ENCODE data around the gene PRDM11.

Gene PRDM11

GRCh38 chr11:45152740-45153595 lies 6.5 kb downstream of the PRDM11 start:
- TF ChIP-seq CTCF (conservative IDR thresholded peaks at IDR 0.05; ENCODE audit: low read depth, low read length) = no peak
- H3K4me3 ChIP-seq (ENCODE audit: low read depth, low read length) = no peak overlapping the region
- DNase-seq (ENCODE audit: low read depth) = no peak

GRCh38 chr11:45154276-45154675 lies 7.8 kb downstream of the PRDM11 start:
- no peak overlapping the region for H3K4me3 ChIP-seq (ENCODE audit: low read depth, low read length)
- no peak for TF ChIP-seq CTCF (conservative IDR thresholded peaks at IDR 0.05; ENCODE audit: low read depth, low read length)
- no peak for DNase-seq (ENCODE audit: low read depth)

GRCh38 chr11:45155058-45155551 lies 8.7 kb downstream of the PRDM11 start:
- no peak for TF ChIP-seq CTCF (conservative IDR thresholded peaks at IDR 0.05; ENCODE audit: low read depth, low read length)
- DNase-seq (ENCODE audit: low read depth) = no peak
- no peak overlapping the region for H3K4me3 ChIP-seq (ENCODE audit: low read depth, low read length)

- no peak for DNase-seq (ENCODE audit: low read depth)
- H3K4me3 ChIP-seq (ENCODE audit: low read depth, low read length) = no peak overlapping the region
- TF ChIP-seq CTCF (conservative IDR thresholded peaks at IDR 0.05; ENCODE audit: low read depth, low read length) = no peak
Observed at GRCh38 chr11:45155627-45156180, 9.3 kb downstream of the PRDM11 start.

- no peak overlapping the region for H3K4me3 ChIP-seq (ENCODE audit: low read depth, low read length)
- TF ChIP-seq CTCF (conservative IDR thresholded peaks at IDR 0.05; ENCODE audit: low read depth, low read length) = no peak
Observed at GRCh38 chr11:45156201-45156600, 9.8 kb downstream of the PRDM11 start.

GRCh38 chr11:45156741-45157140 lies 10.3 kb downstream of the PRDM11 start:
- no peak for TF ChIP-seq CTCF (conservative IDR thresholded peaks at IDR 0.05; ENCODE audit: low read depth, low read length)
- DNase-seq (ENCODE audit: low read depth) = no peak

More at GRCh38 chr11:45156201-45156600, 9.8 kb downstream of the PRDM11 start:
- no peak for DNase-seq (ENCODE audit: low read depth)

More at GRCh38 chr11:45156741-45157140, 10.3 kb downstream of the PRDM11 start:
- no peak overlapping the region for H3K4me3 ChIP-seq (ENCODE audit: low read depth, low read length)
